ENCODE measurements around the gene TRIM40.

TRIM40 gene

GRCh38 chr6:30194797-30195690 lies 59.1 kb downstream of the TRIM40 start:
- TF ChIP-seq CTCF (conservative IDR thresholded peaks at IDR 0.05; ENCODE audit: low read depth, low read length), result no peak
- H3K9ac ChIP-seq, result no peak overlapping the region
- no peak overlapping the region for H3K4me2 ChIP-seq
- no peak overlapping the region for H3K27ac ChIP-seq
- H2AFZ ChIP-seq (ENCODE audit: low read depth), result no peak overlapping the region
- H3K79me2 ChIP-seq (ENCODE audit: insufficient read depth, low read depth), result no peaks in the 10 kb centered on the region
- H3K36me3 ChIP-seq (ENCODE audit: insufficient read depth), result 0 out of 2 replicates have a peak, but pooled peaks cover 6% of the 10 kb centered on the region
- H3K27me3 ChIP-seq (ENCODE audit: insufficient read depth, low read depth), result no peaks in the 10 kb centered on the region
- no peak overlapping the region for H3K4me3 ChIP-seq (IDR thresholded peaks at IDR 0.05; ENCODE audit: insufficient read depth, low read depth, low read length)
- H4K20me1 ChIP-seq (ENCODE audit: insufficient read depth), result no peaks in the 10 kb centered on the region
- no peaks in the 10 kb centered on the region for H3K4me1 ChIP-seq (ENCODE audit: low read depth, poor library complexity, severe bottlenecking)

- no peaks in the 10 kb centered on the region for H3K27me3 ChIP-seq (ENCODE audit: insufficient read depth, low read depth)
- no peak overlapping the region for H3K4me2 ChIP-seq
- H3K4me3 ChIP-seq (IDR thresholded peaks at IDR 0.05; ENCODE audit: insufficient read depth, low read depth, low read length), result no peak overlapping the region
- no peak overlapping the region for H3K9ac ChIP-seq
- H3K79me2 ChIP-seq (ENCODE audit: insufficient read depth, low read depth), result no peaks in the 10 kb centered on the region
- H4K20me1 ChIP-seq (ENCODE audit: insufficient read depth), result no peaks in the 10 kb centered on the region
- H3K4me1 ChIP-seq (ENCODE audit: low read depth, poor library complexity, severe bottlenecking), result no peaks in the 10 kb centered on the region
- no peak overlapping the region for H2AFZ ChIP-seq (ENCODE audit: low read depth)
- no peak overlapping the region for H3K27ac ChIP-seq
- 0 out of 2 replicates have a peak, but pooled peaks cover 6% of the 10 kb centered on the region for H3K36me3 ChIP-seq (ENCODE audit: insufficient read depth)
- no peak for TF ChIP-seq CTCF (conservative IDR thresholded peaks at IDR 0.05; ENCODE audit: low read depth, low read length)
These were observed 60.0 kb downstream of the TRIM40 start for GRCh38 chr6:30195951-30196350.

- Histone ChIP-seq H3K36me3 (ENCODE audit: insufficient read depth) (0 out of 2 replicates have a peak, but pooled peaks cover 6% of the 10 kb centered on the region), H3K4me3 (IDR thresholded peaks at IDR 0.05; ENCODE audit: insufficient read depth, low read depth, low read length) (no peak overlapping the region), H3K27me3 (ENCODE audit: insufficient read depth, low read depth) (no peaks in the 10 kb centered on the region), H3K9ac (no peak overlapping the region), H2AFZ (ENCODE audit: low read depth) (no peak overlapping the region), H3K4me2 (no peak overlapping the region), H3K27ac (no peak overlapping the region), H3K4me1 (ENCODE audit: low read depth, poor library complexity, severe bottlenecking) (no peaks in the 10 kb centered on the region), H3K79me2 (ENCODE audit: insufficient read depth, low read depth) (no peaks in the 10 kb centered on the region), H4K20me1 (ENCODE audit: insufficient read depth) (no peaks in the 10 kb centered on the region)
- TF ChIP-seq CTCF (conservative IDR thresholded peaks at IDR 0.05; ENCODE audit: low read depth, low read length), result no peak
These were observed 60.4 kb downstream of the TRIM40 start for GRCh38 chr6:30196376-30196775.
